WTC11 (cell line): ENCODE measurements around the gene STK35. TPM values are rescaled to one million over a fixed set of nuclear protein-coding genes. Genes with fewer than 3 reads are reported as not detected.

Experiments
- ATAC-seq: fragments of 200-7000 bp; cut with Tn5 transposase; 2 replicates; pipeline ENCODE4 v1.10.0; 2021; ENCODE audit warnings: mild to moderate bottlenecking, moderate library complexity
- CTCF ChIA-PET: fragments of 300-600 bp; sonication (Branson Sonifier 250); formaldehyde crosslinking; loops from one replicate; lab custom pipeline; 2021; ENCODE audit warnings: antibody characterized with exemption; lab: Charles Lee
- POLR2A ChIA-PET: fragments of 350-600 bp; sonication (Branson Sonifier 250); formaldehyde crosslinking; loops from one replicate; lab custom pipeline; 2021; ENCODE audit warnings: antibody characterized with exemption; lab: Charles Lee
- DNase-seq: peaks from one replicate; pipeline ENCODE4 v3.0.0; 2021; ENCODE audit warnings: low spot score
- H3K27ac Mint-ChIP-seq: 2 replicates; pipeline ENCODE4 v1.8.0; 2021; ENCODE audit warnings: mixed read lengths
- H3K27me3 Mint-ChIP-seq: 2 replicates; pipeline ENCODE4 v1.8.0; 2021; ENCODE audit warnings: low read depth, mild to moderate bottlenecking, moderate library complexity, mixed read lengths
- H3K36me3 Mint-ChIP-seq: 2 replicates; pipeline ENCODE4 v1.8.0; 2021; ENCODE audit warnings: mixed read lengths
- H3K4me1 Mint-ChIP-seq: 2 replicates; pipeline ENCODE4 v1.8.0; 2022; ENCODE audit warnings: mixed read lengths
- H3K4me3 Mint-ChIP-seq: 2 replicates; pipeline ENCODE4 v1.8.0; 2021; ENCODE audit warnings: mild to moderate bottlenecking, moderate library complexity, mixed read lengths
- H3K9me3 Mint-ChIP-seq: 2 replicates; pipeline ENCODE4 v1.8.0; 2021; ENCODE audit warnings: mixed read lengths
- CTCF ChIP-seq: fragments of 200-600 bp; IDR thresholded peaks from 2 replicates; pipeline ENCODE4 v1.8.0; 2022; ENCODE audit warnings: antibody characterized with exemption
- ETV6 ChIP-seq: sonication (generic); formaldehyde crosslinking; IDR thresholded peaks from 2 replicates; pipeline ENCODE4 v1.8.1; 2022; ENCODE audit warnings: mild to moderate bottlenecking, missing genetic modification reagents
- HMGXB4 ChIP-seq: sonication (generic); formaldehyde crosslinking; IDR thresholded peaks from 2 replicates; pipeline ENCODE4 v1.8.1; 2023; ENCODE audit warnings: mild to moderate bottlenecking, moderate library complexity, missing genetic modification reagents
- RELA ChIP-seq: sonication (generic); formaldehyde crosslinking; IDR thresholded peaks from 2 replicates; pipeline ENCODE4 v1.8.1; 2022; ENCODE audit warnings: missing genetic modification reagents, mild to moderate bottlenecking, borderline replicate concordance
- SMAD3 ChIP-seq: sonication (generic); formaldehyde crosslinking; IDR thresholded peaks from 2 replicates; pipeline ENCODE4 v1.8.0; 2022; ENCODE audit warnings: missing genetic modification reagents, mild to moderate bottlenecking, borderline replicate concordance
- SP1 ChIP-seq: sonication (generic); formaldehyde crosslinking; conservative IDR thresholded peaks from 2 replicates; pipeline ENCODE4 v1.8.1; 2022; ENCODE audit warnings: missing genetic modification reagents
- USF1 ChIP-seq: sonication (generic); formaldehyde crosslinking; IDR thresholded peaks from 2 replicates; pipeline ENCODE4 v1.8.0; 2022; ENCODE audit warnings: mild to moderate bottlenecking, missing genetic modification reagents
- ZBTB43 ChIP-seq: sonication (generic); formaldehyde crosslinking; IDR thresholded peaks from 2 replicates; pipeline ENCODE4 v1.8.1; 2023; ENCODE audit warnings: mild to moderate bottlenecking, missing genetic modification reagents
- ZMAT4 ChIP-seq: fragments of 250-450 bp; sonication (Bioruptor Pico); IDR thresholded peaks from 2 replicates; pipeline ENCODE4 v1.9.0; 2021; ENCODE audit warnings: mild to moderate bottlenecking
- ZNF121 ChIP-seq: sonication (generic); formaldehyde crosslinking; IDR thresholded peaks from 2 replicates; pipeline ENCODE4 v1.8.0; 2023; ENCODE audit warnings: missing genetic modification reagents
- ZNF232 ChIP-seq: sonication (generic); formaldehyde crosslinking; IDR thresholded peaks from 2 replicates; pipeline ENCODE4 v1.8.0; 2022; ENCODE audit warnings: mild to moderate bottlenecking, missing genetic modification reagents
- ZNF263 ChIP-seq: sonication (generic); formaldehyde crosslinking; IDR thresholded peaks from 2 replicates; pipeline ENCODE4 v1.8.1; 2022; ENCODE audit warnings: low read depth, mild to moderate bottlenecking, moderate library complexity, missing genetic modification reagents
- ZNF281 ChIP-seq: sonication (generic); formaldehyde crosslinking; IDR thresholded peaks from 2 replicates; pipeline ENCODE4 v1.8.0; 2023; ENCODE audit warnings: mild to moderate bottlenecking, missing genetic modification reagents
- ZNF425 ChIP-seq: fragments of 250-450 bp; sonication (Bioruptor Pico); conservative IDR thresholded peaks from 2 replicates; pipeline ENCODE4 v1.9.0; 2021; ENCODE audit warnings: mild to moderate bottlenecking
- total RNA-seq: library from RNA; stranded (reverse); gene quantifications from 3 replicates; pipeline ENCODE4 v1.2.3, GENCODE V29; 2021

The STK35 gene
- total RNA-seq, 1 experiment from 2014 or later = 37.2 TPM

- Mint-ChIP-seq H3K4me3 (no peak overlapping the region), H3K27me3 (no peaks in the 10 kb centered on the region), H3K4me1 (peaks cover 41% of the 10 kb centered on the region), H3K36me3 (no peaks in the 10 kb centered on the region), H3K27ac (peak overlapping the region; percentile 65), H3K9me3 (no peaks in the 10 kb centered on the region)
- no peak for DNase-seq
- CTCF ChIA-PET = interaction anchor here (2.3 kb wide), 1 partner anchor 42 kb away, joined by 9 read pairs; no protein-coding TSS in a partner anchor
- no peak for ATAC-seq
- TF ChIP-seq ZBTB43 (no peak), SP1 (CRISPR knock-in tag) (no peak), ZNF425 (CRISPR knock-in tag) (no peak), ZNF281 (CRISPR knock-in tag) (no peak), ETV6 (CRISPR knock-in tag) (no peak), HMGXB4 (CRISPR knock-in tag) (no peak), ZNF263 (CRISPR knock-in tag) (no peak), ZNF121 (CRISPR knock-in tag) (no peak), USF1 (CRISPR knock-in tag) (no peak), RELA (CRISPR knock-in tag) (no peak), CTCF (no peak), ZNF232 (CRISPR knock-in tag) (no peak), SMAD3 (CRISPR knock-in tag) (no peak), ZMAT4 (CRISPR knock-in tag) (no peak)
- POLR2A ChIA-PET = interaction anchor here (1.2 kb wide), 1 partner anchor 28 kb away, joined by 4 read pairs; the partner anchor contains the start of gene STK35
Observed at GRCh38 chr20:2130062-2130591, 28.5 kb downstream of the STK35 start.
